PC-3 (cell line): ENCODE data around the gene PTDSS2.
"Not testable (repeated sequence)": the region's sequence is repeated elsewhere in the genome, so short reads cannot be mapped to it uniquely, and the experiment has no call there.

Source experiments
- EZH2 ChIP-seq: fragments of 300-600 bp; sonication (generic); IDR thresholded peaks from one replicate; pipeline ENCODE4 v1.6.1; 2017; ENCODE audit warnings: antibody characterized with exemption, mild to moderate bottlenecking, low read length; ENCODE audit not compliant: unreplicated experiment
- EZH2phosphoT487 ChIP-seq: fragments of 300-600 bp; sonication (generic); IDR thresholded peaks from 2 replicates; pipeline ENCODE4 v1.6.1; 2018; ENCODE audit warnings: mild to moderate bottlenecking, antibody characterized with exemption, low read length, borderline replicate concordance
- TF ChIP-seq, protein P1 (sequence below): fragments of 300-600 bp; sonication (generic); conservative IDR thresholded peaks from 2 replicates; pipeline ENCODE4 v1.5.1; 2017; ENCODE audit warnings: antibody characterized with exemption, low read depth, mild to moderate bottlenecking, low read length

GRCh38 chr11:516918-517685 is 67.0 kb downstream of the PTDSS2 start:
- TF ChIP-seq, protein P1, sequence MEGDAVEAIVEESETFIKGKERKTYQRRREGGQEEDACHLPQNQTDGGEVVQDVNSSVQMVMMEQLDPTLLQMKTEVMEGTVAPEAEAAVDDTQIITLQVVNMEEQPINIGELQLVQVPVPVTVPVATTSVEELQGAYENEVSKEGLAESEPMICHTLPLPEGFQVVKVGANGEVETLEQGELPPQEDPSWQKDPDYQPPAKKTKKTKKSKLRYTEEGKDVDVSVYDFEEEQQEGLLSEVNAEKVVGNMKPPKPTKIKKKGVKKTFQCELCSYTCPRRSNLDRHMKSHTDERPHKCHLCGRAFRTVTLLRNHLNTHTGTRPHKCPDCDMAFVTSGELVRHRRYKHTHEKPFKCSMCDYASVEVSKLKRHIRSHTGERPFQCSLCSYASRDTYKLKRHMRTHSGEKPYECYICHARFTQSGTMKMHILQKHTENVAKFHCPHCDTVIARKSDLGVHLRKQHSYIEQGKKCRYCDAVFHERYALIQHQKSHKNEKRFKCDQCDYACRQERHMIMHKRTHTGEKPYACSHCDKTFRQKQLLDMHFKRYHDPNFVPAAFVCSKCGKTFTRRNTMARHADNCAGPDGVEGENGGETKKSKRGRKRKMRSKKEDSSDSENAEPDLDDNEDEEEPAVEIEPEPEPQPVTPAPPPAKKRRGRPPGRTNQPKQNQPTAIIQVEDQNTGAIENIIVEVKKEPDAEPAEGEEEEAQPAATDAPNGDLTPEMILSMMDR, result not testable (repeated sequence)
- not testable (repeated sequence) for TF ChIP-seq EZH2phosphoT487, EZH2
